Stomach (tissue), 9 donors: ENCODE data around the gene PLET1. TPM values are rescaled to one million over a fixed set of nuclear protein-coding genes. Genes with fewer than 3 reads are reported as not detected.
A peak's percentile ranks its signal among the peaks of the same experiment; 100 is the strongest.

Source experiments
- DNase-seq, 2 donors: peaks; one replicate each; pipeline versions ENCODE4 v3.0.0 to v3.0.0-alpha.2; 2013 to 2019
- H3K27ac ChIP-seq, 5 donors: fragments of 200-600 bp in 4 of 5; sonication (generic) in 4 of 5; one replicate each; pipeline ENCODE4 v1.5.1; 2013 to 2019; ENCODE audit warnings: mild to moderate bottlenecking in 1 of 5, moderate library complexity in 1 of 5
- H3K27me3 ChIP-seq, 3 donors: fragments of 200-600 bp; sonication (generic); one replicate each; pipeline ENCODE4 v1.5.1; 2017 to 2019; ENCODE audit warnings: mixed run types in 1 of 3
- H3K36me3 ChIP-seq, 4 donors: fragments of 200-600 bp; sonication (generic); 1 replicate in 3 of 4; 2 replicates in 1 of 4; pipeline ENCODE4 v1.5.1; 2016 to 2019
- H3K4me1 ChIP-seq, 4 donors: fragments of 200-600 bp; sonication (generic); one replicate each; pipeline ENCODE4 v1.5.1; 2016 to 2019
- H3K4me3 ChIP-seq, 4 donors: fragments of 200-600 bp; sonication (generic) in 3 of 4; one replicate each; pipeline ENCODE4 v1.5.1; 2016 to 2019; ENCODE audit warnings: mild to moderate bottlenecking in 1 of 4
- H3K9me3 ChIP-seq, 4 donors: fragments of 200-600 bp; sonication (generic); one replicate each; pipeline ENCODE4 v1.5.1; 2016 to 2019
- EP300 ChIP-seq: sonication (generic); formaldehyde crosslinking; IDR thresholded peaks from one replicate; pipeline ENCODE4 v1.6.1; 2017; ENCODE audit warnings: antibody characterized with exemption
- POLR2A ChIP-seq, 4 donors: fragments of 450-650 bp; IDR thresholded peaks; one replicate each; pipeline ENCODE4 v1.6.1; 2016; ENCODE audit warnings: antibody characterized with exemption in 4 of 4, control low read depth in 2 of 4, mild to moderate bottlenecking in 1 of 4, moderate library complexity in 1 of 4
- POLR2AphosphoS5 ChIP-seq, 3 donors: sonication (generic); formaldehyde crosslinking; IDR thresholded peaks; one replicate each; pipeline ENCODE4 v1.6.1; 2016; ENCODE audit warnings: antibody characterized with exemption in 3 of 3
- WGBS, 5 donors: extraction: QIAGEN DNeasy Blood & Tissue Kit in 3 of 5; methylation state at CpG; one replicate each; pipeline versions ENCODE4 v1.1.5 to v1.1.7; 2013 to 2018; 5-methylcytosine and 5-hydroxymethylcytosine counted together
- intact Hi-C: fragments of 100-400 bp; cut with DNase I; formaldehyde crosslinking; loops from one replicate; pipeline ENCODE4 v1.15.1; 2023; ENCODE audit warnings: low total_unique reads
- polyA plus RNA-seq, 3 donors: library from polyadenylated mRNA; stranded (reverse); fragments of 200-250 nt; gene quantifications; one replicate each; pipeline ENCODE4 v1.2.3, GENCODE V29; 2013
- total RNA-seq, 5 donors: library from RNA; depleted of rRNA; stranded (reverse); fragments of >200 nt; gene quantifications; one replicate each; pipeline versions ENCODE4 v1.1.0 to v1.2.3, GENCODE V29; 2014 to 2016
- TF ChIP-seq, protein P1 (sequence below), 7 experiments: fragments of 450-650 bp in 4 of 7; fragments of 200-600 bp in 3 of 7; sonication (generic) in 3 of 7; IDR thresholded peaks; one replicate each; pipeline ENCODE4 v1.5.1; 2016 to 2019; ENCODE audit warnings: antibody characterized with exemption in 7 of 7, control low read depth in 2 of 7, mild to moderate bottlenecking in 1 of 7
- donor health status: healthy with polysubstance abuse.
- donor health status: Bipolar disorder and iron deficiency.
- donor health status: healthy.

Gene PLET1
- total and polyA plus RNA-seq, 8 donors: not detected

DNA sequence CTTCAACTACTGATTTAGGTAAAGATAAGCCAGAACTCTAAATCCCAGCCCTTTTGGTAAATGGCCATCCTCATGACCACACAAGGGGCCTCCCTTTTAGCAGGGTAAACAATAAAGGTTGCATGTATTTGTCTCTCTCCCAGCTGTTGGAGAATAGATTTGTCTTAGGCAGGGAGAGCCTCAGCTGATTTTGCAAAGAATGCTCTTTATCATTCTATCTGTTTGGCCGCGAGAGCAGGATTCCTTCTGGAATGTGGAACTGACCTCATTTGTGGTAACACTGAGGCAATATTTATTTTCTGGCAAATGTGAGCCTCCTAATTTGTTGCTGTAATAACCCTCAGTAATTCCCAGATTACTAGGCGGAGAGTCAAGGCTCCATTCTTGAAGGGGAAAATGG is 19.2 kb downstream of the PLET1 start:
- intact Hi-C loops: no loop called here

DNA sequence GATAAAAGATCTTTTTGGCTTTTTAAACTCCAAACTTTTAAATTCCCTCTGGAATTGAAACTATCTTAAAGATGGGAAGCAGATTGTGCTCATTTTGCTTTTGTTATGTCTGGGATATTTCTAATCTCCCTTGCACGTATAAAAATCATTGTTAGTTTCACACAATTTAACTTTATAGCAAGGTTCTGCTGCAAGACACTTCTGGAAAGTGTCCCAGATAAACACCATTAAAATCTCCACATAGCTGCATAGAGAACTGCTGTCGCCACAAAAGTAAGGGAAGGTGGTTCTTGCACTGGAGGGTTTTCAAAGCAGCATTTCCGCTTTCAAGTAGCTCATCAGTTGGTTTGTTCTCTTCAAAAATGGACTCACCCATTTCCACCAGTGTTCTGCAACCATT is 22.6 kb downstream of the PLET1 start:
- TF ChIP-seq, protein P1, sequence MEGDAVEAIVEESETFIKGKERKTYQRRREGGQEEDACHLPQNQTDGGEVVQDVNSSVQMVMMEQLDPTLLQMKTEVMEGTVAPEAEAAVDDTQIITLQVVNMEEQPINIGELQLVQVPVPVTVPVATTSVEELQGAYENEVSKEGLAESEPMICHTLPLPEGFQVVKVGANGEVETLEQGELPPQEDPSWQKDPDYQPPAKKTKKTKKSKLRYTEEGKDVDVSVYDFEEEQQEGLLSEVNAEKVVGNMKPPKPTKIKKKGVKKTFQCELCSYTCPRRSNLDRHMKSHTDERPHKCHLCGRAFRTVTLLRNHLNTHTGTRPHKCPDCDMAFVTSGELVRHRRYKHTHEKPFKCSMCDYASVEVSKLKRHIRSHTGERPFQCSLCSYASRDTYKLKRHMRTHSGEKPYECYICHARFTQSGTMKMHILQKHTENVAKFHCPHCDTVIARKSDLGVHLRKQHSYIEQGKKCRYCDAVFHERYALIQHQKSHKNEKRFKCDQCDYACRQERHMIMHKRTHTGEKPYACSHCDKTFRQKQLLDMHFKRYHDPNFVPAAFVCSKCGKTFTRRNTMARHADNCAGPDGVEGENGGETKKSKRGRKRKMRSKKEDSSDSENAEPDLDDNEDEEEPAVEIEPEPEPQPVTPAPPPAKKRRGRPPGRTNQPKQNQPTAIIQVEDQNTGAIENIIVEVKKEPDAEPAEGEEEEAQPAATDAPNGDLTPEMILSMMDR (IDR thresholded peaks at IDR 0.05): no peak
- TF ChIP-seq POLR2A (IDR thresholded peaks at IDR 0.05): no peak
- TF ChIP-seq POLR2AphosphoS5 (IDR thresholded peaks at IDR 0.05): no peak
- TF ChIP-seq EP300: no peak
- no peak overlapping the region for H3K27ac ChIP-seq
- H3K4me1 ChIP-seq: peaks cover 0 to 10% (median 0%) of the 10 kb centered on the region in 4 donors
- intact Hi-C loops: no loop called here
- H3K36me3 ChIP-seq: peaks cover 33 to 86% (median 79%) of the 10 kb centered on the region in 4 donors
- DNase-seq: no peak
- no peak overlapping the region for H3K4me3 ChIP-seq
- no peaks in the 10 kb centered on the region for H3K9me3 ChIP-seq
- WGBS, 5 donors: 55 to 76% (median 67%) methylated on average over 3 of the region's 3 CpGs
- no peaks in the 10 kb centered on the region for H3K27me3 ChIP-seq

More for the DNA sequence above, 19.2 kb downstream of the PLET1 start:
- Histone ChIP-seq H3K4me1 (peaks cover 0 to 10% (median 0%) of the 10 kb centered on the region in 4 donors), H3K9me3 (no peaks in the 10 kb centered on the region), H3K27me3 (no peaks in the 10 kb centered on the region), H3K36me3 (peaks cover 20 to 56% (median 50%) of the 10 kb centered on the region in 4 donors), H3K27ac (peak overlapping the region in 3 of 5 donors; percentile 11 to 64 (median 57)), H3K4me3 (no peak overlapping the region)
- TF ChIP-seq POLR2A (IDR thresholded peaks at IDR 0.05) (no peak), EP300 (no peak), POLR2AphosphoS5 (IDR thresholded peaks at IDR 0.05) (peak; percentile 8 to 71 (median 41))
- WGBS, 5 donors: 64 to 75% (median 68%) methylated on average over 3 of the region's 3 CpGs
- peak in 1 of 2 donors; percentile 48 for DNase-seq

DNA sequence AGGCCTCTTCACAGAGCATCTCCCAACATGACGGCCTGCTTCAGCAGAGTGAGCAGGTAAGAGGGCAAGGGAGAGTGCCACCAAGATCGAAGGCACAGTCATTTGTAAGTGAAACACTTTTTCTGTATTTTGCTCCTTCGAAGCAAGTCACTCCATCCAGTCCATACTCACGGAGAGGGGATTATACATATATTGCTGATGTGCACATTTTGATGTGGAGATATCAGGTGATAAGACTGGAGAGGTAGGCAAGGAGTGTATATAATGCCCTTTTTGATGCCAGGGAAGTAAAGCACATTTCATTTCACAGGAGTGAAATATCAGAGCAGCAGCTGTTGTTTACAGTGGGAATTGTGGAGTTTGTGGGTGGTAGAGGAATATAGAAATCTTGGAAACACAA is 23.2 kb downstream of the PLET1 start:
- DNase-seq: no peak
- WGBS, 5 donors: 85 to 97% (median 96%) methylated on average over 4 of the region's 4 CpGs
- Histone ChIP-seq H3K27me3 (no peaks in the 10 kb centered on the region), H3K27ac (no peak overlapping the region), H3K36me3 (peaks cover 33 to 82% (median 76%) of the 10 kb centered on the region in 4 donors), H3K4me3 (no peak overlapping the region), H3K4me1 (peaks cover 0 to 10% (median 2%) of the 10 kb centered on the region in 4 donors), H3K9me3 (no peaks in the 10 kb centered on the region)
- TF ChIP-seq POLR2AphosphoS5 (IDR thresholded peaks at IDR 0.05) (no peak), EP300 (no peak), POLR2A (IDR thresholded peaks at IDR 0.05) (no peak)
- TF ChIP-seq, protein P1 (IDR thresholded peaks at IDR 0.05): no peak
- intact Hi-C loops: no loop called here

DNA sequence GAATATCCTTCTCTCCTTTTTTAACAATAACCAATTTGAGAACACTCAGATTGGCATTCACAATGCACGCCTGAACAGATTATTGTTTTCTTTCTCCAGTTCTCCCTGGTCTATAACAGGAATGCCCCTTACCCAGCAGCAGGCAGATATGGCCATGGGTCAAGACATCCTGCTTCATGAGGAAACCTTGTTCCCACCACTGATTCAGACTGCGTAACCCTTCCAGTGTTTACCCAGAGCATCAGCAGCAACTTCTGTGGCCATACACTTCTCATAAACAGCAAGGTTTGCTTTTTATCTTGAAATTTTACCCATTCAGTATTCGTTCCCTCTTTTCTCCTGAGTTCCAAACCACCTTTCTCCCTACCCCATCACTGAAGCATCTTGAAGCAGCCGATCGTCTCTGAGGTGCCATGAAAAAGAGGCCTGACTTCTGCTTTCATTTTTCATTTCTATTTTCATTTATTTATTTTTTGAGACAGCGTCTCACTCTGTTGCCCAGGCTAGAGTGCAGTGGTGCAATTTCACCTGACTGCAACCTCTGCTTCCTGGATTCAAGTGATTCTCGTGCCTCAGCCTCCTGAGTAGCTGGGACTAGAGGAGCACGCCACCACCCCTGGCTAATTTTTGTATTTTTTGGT is 24.8 kb downstream of the PLET1 start:
- Histone ChIP-seq H3K4me1 (peaks cover 0 to 10% (median 2%) of the 10 kb centered on the region in 4 donors), H3K36me3 (peaks cover 33 to 92% (median 87%) of the 10 kb centered on the region in 4 donors), H3K27me3 (no peaks in the 10 kb centered on the region), H3K27ac (no peak overlapping the region), H3K9me3 (no peaks in the 10 kb centered on the region), H3K4me3 (no peak overlapping the region)
- DNase-seq: no peak
- TF ChIP-seq POLR2AphosphoS5 (IDR thresholded peaks at IDR 0.05) (no peak), POLR2A (IDR thresholded peaks at IDR 0.05) (no peak), EP300 (no peak)
- TF ChIP-seq, protein P1 (IDR thresholded peaks at IDR 0.05): no peak
- intact Hi-C loops: no loop called here
- 91 to 95% (median 93%) methylated on average over 8 of the region's 8 CpGs for WGBS, 5 donors

DNA sequence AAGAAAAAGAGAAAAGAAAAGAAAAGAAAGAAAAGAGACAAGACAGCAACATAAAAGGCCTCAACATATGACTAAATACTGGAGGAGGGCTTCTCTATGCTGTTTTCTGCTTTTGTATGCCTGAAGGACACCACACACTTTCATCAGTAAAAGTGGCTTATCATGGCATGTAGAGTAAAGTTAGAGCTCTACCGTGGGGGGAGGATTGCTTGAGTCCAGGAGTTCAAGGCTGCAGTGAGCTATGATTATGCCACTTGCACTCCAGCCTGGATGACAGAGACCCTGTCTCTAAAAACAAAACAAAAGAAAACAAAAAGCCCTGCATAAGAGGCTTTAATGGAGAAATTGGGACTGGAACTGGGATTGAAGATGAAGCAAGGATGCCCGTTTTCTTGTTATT is 28.7 kb downstream of the PLET1 start:
- H3K27me3 ChIP-seq: no peaks in the 10 kb centered on the region
- no peak overlapping the region for H3K4me3 ChIP-seq
- TF ChIP-seq POLR2AphosphoS5 (IDR thresholded peaks at IDR 0.05) (no peak), EP300 (no peak), POLR2A (IDR thresholded peaks at IDR 0.05) (no peak)
- TF ChIP-seq, protein P1 (IDR thresholded peaks at IDR 0.05): no peak
- H3K27ac ChIP-seq: no peak overlapping the region
- intact Hi-C loops: no loop called here
- peaks cover 17 to 78% (median 71%) of the 10 kb centered on the region in 4 donors for H3K36me3 ChIP-seq
- 57 to 83% (median 78%) methylated on average over 2 of the region's 2 CpGs for WGBS, 5 donors
- no peaks in the 10 kb centered on the region for H3K9me3 ChIP-seq
- no peak for DNase-seq
- H3K4me1 ChIP-seq: peaks cover 7 to 46% (median 26%) of the 10 kb centered on the region in 4 donors
